HG02870 (cell line): ENCODE data around the gene ZER1.
"Not testable (repeated sequence)": the region's sequence is repeated elsewhere in the genome, so short reads cannot be mapped to it uniquely, and the experiment has no call there.

Source experiments
- ATAC-seq: cut with Tn5 transposase; IDR thresholded peaks from one replicate; pipeline ENCODE4 v1.9.1; 2021; ENCODE audit warnings: mild to moderate bottlenecking, moderate library complexity; ENCODE audit not compliant: unreplicated experiment

ZER1 gene

DNA sequence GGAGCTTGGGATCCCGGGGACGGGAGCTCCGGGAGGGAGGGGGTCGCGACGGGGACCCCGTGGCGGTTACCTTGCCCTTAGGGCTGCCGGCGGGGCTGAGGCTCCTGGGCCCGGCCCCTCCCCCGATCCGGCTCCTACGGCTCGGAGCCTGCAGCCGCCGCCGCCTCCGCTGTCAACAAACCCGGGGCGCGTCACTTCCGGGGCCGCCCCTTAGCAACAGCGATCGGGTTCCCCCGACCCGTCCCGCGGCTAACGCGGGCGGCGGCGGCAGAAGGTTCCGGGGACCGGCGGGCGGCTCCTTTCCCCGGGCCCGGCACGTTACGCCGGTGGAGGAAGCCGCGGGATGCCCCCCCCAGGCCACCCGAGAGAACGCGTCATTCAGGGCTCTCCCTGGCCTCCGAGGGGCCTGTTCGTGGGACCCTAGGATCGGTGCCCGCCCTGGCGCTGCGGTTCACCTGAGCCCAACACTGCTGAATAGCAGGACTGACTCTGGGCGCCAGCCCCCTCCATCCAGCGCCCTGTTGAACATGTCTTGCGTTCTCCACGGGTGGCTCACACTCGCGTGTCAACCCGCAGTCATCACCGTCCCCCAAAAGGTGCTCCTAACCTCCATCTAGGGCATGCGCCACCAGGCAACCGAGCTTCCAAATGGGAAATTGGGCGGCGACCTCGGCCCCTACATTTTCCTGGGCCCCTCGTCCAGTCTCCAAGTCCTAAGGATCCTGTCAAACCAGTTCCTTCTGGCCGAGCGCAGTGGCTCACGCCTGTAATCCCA is at the start of gene ZER1:
TSS of gene ZER1 (minus strand) at position 183 of the 775 bp plus-strand sequence. CDS start 16,362 bp downstream, outside the sequence.
- peak; percentile 88 for ATAC-seq

DNA sequence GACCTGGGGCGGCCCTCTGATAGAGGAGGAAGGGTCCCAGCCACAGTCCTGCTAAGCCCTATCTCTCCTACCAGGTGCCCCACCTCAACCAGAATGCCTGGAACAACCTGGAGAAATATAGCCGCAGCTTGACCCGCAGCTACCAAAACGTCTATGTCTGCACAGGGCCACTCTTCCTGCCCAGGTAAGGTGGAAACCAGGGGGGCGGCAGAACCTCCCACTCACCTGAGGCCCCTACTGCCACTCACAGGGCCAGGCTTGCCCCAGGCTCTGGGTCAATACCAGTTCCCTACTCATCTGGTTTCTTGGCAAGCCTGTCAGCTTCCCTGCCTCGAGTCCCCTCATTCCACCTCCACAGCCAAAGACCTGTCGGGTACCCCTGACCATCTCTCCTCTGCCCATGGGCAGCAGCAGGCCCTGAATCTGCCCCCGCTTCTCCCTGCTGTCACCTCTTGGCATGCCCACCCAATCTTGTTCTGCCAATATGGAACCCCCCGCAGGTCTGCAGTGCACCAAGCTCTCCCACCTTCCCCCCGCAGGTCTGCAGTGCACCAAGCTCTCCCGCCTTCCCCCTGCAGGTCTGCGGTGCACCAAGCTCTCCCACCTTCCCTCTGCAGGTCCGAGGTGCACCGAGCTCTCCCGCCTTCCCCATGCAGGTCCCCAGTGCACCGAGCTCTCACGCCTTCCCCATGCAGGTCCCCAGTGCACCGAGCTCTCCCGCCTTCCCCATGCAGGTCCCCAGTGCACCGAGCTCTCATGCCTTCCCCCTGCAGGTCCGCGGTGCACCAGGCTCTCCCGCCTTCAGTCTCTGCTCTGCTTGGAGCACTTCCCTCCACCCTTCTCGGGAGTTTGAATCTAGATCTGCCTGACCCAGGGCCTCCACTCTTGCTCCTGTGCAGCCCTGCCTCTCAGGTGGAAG is 49.2 kb upstream of the ZER1 start:
- ATAC-seq: no peak

DNA sequence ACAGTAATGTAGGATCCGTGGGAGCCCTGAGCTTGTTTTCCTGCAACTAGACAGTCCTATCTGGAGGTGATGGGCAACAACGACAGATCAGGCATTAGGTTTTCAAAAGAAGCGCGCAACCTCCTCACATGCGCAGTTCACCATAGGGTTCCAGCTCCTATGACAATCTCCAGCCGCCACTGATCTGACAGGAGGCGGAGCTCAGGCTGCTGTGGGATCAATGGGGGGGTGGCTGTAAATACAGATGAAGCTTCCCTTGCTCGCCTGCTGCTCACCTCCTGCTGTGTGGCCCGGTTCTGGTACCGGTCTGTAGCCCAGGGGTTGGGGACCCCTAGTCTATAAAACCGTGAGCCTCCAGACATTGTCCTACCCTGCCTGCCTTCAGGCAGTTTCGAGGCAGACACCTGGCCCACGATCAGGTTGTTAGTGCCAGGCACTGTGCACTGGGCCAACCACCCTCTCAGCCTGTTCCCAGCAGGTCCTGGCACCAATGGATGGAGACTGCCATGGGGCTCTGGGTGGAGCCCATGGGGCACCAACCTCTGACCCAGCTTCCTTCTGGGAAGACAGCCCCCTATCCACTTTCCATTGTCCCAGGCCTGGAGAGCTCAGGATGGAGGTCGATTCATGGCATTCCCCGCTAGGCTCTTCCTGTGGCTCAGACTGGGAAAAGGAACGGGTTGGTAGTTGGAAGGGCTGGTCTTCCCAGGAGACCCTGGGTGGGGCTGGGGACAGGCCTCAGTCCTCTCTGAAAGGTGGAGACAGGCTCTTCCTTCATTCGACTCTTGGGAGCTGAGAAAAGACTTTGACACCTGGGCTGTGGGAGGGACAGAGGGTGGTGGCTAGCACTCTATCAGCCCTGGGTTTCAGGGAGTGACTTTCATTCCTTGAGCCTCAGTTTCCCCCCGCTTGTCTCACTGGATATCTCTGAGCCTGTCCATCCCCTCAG is 48.3 kb upstream of the ZER1 start:
- no peak for ATAC-seq

DNA sequence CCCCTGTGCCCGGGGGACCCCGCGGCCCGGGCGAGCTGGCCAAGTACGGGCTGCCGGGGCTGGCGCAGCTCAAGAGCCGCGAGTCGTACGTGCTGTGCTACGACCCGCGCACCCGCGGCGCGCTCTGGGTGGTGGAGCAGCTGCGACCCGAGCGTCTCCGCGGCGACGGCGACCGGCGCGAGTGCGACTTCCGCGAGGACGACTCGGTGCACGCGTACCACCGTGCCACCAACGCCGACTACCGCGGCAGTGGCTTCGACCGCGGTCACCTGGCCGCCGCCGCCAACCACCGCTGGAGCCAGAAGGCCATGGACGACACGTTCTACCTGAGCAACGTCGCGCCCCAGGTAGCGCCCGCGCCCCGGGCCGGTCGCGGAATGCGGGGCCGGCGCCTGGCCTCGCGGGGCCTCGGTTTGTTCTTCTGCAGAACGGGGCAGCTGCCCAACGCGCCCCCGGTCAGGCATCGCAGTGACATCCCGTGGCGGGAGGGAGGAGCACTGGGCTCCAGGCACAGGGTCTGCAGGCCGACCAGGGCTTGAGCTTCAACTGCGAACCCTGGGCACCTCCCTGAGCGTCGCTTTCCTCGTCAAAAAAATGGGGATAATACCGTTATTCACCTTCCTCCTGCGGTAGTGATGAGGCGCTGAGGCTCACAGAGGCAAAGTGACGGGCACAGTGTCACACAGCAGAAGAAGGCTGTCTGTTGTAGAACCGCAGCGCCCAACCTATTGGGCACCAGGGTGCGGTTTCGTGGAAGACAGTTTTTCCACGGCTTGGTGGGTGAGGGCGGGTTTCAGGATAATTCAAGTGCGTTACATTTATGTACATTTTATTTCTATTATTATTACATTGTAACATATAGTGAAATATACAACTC is 47.4 kb upstream of the ZER1 start:
- peak; percentile 13 for ATAC-seq

DNA sequence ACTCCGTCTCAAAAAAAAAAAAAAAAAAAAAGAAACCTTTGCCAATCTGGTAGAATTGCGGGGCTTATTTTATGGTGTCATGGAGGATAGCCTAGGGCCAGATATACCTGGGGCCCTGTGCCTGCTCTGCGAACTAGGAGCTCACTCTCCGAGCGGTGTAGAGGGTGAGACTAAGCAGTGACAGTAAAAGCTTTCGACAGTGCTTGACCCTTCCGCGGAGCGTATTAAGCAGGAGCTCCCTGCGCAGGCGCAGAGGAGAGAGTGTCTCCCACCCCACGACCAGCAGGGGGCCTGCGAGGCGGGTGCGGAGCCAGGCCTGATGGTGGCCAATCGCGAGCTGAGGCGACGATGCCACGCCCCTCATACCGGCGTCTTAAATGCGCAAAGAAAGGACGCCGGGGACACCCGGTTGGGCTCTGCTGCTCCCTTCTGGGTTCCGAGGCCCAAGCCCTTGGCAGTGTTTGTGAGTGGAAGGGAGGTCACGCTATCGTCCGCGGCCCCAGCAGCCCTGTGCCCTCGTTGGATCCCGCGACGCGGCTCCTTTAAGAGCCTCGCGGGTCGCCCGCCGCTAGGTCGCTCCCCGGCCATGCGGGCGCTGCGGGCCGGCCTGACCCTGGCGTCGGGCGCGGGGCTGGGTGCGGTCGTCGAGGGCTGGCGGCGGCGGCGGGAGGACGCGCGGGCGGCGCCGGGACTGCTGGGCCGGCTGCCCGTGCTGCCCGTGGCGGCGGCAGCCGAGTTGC is 46.5 kb upstream of the ZER1 start, which contains the start of gene ENDOG:
TSS of gene ENDOG (plus strand) at position 402 of the 740 bp plus-strand sequence. CDS start at position 587, 185 bp downstream.
- ATAC-seq: peak; percentile 90

DNA sequence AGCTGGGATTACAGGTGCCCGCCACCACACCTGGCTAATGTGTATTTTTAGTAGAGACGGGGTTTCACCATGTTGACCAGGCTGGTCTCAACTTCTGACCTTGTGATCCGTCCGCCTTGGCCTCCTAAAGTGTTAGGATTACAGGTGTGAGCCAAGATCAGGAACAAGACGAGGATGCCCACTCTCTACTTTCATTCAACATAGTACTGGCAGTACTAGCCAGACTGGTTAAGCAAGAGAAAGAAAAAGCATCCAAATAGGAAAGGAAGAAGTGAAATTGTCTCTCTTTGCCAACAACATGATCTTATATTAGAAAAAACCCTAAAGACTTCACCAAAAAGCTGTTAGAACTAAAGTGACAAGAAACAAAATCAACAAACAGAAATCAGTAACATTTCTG is 39.1 kb upstream of the ZER1 start:
- no peak for ATAC-seq

DNA sequence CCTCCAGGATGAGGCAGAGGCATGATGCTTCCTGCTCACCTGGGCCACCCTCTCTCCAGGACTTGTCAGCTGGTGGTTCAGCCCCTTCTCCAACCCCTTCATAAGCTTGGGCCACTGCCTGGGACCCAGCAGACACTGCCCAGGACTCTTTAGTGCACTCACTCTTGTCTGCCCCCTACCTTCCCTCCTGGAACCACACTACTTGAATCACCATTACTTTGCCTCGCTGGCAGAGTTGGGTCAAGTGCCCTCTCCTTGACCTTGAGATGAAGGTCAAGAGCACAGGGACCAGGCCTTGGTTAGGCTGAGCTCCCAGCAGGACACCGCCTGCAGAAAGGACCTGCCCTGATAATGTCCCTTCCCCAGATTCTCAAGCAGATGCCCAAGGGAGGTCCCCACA is 38.1 kb upstream of the ZER1 start:
- no peak for ATAC-seq

DNA sequence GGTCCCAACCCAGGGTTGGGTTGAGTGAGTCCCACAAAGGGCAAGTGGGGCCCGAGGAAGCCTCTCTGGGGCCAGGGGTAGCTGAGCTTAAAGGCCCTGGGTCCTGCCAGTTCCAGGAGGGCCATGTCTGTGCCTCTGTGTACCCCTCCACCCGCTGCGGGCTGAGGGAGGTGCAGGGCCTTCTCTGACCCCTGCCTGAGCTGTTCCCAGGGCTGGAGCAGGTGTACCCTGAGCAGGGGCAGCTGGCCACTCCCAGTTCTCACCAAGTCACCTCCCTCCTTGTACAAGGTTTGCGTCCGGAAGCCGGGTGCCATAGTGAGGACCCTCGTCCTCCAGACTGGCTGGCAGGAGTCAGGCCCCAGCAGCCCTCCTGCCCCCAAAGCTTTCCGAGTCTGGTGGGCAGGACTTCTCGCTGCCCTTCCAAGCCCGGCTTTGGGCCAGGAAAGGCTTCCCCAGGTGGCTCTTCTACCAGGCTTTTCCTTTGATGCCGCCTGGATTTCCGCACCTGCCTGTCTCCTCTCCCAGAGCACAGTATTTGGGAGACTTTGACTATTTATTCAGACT is 37.4 kb upstream of the ZER1 start:
- no peak for ATAC-seq

DNA sequence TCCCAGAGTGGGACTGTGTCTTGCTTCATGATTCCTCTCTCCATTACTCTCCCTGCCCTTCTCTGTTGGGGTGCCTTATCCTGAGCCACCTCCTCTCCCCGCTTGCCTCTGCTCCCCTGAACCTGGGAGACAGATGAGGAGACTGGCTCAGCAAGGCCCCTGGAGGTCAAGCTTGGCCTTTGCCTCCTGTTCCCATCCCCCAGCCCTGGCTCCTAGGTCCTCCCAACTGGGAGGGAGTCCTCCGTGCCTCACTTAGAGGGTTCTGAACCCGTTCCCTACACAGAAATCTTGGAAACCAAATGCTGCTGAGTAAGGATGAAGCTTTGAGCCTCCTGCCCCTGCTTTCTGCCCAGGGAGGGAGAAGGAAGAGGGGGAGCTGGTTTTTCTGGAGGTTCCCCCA is 36.8 kb upstream of the ZER1 start:
- no peak for ATAC-seq

DNA sequence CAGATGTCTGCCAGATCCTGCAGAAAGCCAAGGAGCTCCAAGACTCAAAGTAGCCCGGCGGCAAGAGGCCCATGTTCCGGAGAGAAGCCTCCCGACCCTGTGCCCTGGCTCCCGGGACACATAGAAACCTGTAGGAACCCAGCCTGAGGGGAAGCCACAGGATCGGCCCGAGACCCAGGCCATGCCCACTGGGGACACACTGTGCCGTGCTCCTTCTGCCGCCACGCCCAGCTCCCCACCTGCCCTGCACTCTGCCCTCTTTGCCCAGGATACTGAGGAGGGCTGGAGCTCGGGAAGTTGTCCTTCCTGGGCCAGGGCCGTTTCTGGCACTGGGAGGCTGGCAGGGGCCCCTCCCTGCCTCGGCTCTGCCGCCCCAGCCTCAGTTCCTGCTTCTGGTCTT is 36.1 kb upstream of the ZER1 start:
- no peak for ATAC-seq

DNA sequence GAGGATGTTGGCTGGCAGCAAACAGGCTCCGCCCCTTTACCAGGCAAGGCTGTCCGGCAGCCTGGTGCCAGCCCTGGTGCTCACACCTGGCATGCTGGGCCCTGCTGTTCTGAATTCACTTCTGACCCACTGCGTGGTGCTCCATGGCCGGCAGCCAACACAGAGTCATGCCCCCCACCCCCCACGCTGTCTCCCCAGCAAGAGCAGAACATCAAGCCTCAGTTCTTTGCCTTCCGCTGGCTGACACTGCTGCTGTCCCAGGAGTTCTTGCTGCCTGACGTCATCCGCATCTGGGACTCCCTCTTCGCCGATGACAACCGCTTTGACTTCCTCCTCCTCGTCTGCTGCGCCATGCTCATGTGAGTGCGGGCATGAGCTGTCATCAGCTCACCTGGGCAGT is 33.9 kb upstream of the ZER1 start:
- no peak for ATAC-seq

DNA sequence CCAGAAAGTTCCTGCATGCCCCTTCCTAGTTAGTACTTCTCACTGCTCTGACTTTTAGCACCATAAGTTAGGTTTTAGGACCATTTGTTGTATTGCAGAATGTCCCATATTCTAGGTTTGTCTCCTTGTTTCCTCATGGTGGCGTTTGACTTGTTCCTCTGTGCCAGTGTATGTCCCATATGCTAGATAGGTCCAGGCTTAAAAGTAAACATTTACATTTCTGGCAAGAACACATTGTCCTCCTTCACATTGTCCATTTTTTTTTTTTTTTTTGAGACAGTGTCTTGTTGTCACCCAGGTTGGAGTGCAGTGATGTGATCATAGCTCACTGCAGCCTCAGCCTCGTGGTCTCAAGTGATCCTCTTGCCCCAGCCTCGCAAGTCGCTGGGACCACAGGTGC is 30.8 kb upstream of the ZER1 start:
- ATAC-seq: no peak

DNA sequence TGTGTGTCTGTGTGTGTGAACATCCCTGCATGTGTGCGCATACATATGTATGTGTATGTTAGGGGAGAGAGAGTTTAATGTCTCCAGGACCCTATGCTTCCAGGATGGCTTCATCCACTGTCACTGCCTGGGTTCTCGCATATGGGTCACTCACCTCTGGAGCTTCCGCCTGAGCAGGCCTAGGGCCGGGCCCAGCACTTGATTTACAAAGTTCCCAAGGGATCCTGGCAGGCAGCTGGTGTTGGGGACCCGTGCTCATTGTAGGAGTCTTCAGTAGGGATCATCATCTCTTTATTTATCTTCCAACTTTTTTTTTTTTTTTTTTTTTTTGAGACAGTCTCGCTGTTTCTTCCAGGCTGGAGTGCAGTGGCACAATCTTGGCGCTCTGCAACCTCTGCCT is 28.3 kb upstream of the ZER1 start:
- no peak for ATAC-seq

DNA sequence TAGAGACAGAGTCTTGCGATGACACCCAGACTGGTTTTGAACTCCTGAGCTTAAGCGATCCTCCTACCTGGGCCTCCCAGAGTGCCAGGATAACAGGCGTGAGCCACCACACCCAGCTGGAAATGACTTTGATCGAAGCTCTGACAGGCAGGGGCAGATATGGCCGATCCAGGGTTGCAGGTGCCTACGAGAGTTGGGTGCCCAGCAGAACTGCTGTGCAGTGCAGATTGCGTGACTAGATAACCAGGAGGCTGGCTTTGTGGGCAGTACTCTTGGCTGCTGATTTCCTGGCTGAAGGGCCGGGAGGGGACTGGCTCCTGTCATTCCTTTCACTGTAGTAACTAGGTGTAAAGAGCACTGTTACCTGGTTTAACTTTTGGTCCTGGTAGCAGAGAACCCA is 27.2 kb upstream of the ZER1 start:
- ATAC-seq: no peak

DNA sequence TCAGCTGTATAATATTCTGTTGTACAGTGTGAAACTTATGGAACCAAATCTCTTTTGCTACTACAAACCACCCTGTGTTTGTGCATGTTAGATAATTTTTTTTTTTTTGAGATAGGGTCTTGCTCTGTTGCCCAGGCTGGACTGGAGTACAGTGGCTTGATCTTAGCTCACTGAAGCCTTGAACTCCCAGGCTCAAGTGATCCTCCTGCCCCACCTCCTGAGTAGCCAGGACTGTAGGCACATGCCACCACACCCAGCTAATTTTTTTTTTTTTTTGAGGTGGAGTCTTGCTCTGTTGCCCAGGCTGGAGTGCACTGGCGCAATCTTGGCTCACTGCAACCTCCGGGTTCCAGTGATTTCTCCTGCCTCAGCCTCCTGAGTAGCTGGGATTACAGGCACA is 23.2 kb upstream of the ZER1 start:
- ATAC-seq: not testable (repeated sequence)

DNA sequence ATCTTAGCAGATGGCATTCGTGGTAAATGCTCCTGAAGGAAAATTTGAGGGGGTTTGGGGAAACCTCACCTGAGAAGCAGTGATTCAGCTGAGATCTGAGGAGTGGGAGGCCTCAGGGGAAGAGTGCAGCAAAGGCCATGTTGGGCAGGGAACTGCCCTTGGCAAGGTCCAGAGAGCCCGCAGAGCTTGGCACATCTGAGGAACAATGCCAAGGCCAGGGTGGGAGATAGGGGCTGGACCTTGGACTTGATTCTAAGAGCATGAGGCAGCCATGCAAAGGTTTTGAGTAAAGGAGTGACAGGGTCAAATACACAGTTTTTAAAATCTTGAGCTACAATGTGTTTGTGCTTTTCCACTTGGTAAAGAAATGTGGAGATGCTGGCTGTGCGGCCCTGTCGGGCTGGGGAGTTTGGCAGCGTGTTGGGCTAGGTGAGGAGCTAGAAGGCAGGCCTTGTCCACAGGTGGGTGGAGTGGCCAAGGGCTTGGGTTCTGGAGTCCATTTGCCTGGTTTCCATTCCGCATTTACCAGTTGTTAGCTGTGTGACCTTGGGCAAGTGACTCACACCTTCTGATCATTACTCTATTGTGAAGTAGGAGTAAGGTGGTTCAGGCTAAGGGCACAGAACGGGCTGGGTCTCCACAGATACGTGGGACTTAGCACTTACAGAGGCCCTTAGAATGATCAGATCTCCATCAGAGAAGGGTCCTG is 21.4 kb upstream of the ZER1 start:
- no peak for ATAC-seq

DNA sequence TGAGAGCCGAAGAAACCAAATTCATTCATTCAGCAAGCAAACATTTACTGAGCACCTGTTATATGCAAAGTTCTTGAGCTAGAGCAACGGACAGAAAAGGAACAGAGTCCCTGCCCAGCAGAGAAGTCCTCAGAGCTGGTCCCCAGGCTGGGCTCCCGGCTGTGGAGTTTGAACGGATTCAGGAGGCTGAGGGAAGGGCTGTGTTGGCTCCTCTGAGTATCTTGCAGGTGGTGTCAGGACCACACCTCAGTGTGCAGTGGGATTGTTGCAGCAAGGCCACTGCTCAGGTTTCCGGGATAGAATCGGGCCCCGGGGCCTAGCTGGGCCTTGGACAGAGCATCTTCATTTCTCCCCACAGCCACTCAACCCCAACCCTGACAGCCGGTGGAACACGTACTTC is 20.4 kb upstream of the ZER1 start:
- ATAC-seq: no peak

DNA sequence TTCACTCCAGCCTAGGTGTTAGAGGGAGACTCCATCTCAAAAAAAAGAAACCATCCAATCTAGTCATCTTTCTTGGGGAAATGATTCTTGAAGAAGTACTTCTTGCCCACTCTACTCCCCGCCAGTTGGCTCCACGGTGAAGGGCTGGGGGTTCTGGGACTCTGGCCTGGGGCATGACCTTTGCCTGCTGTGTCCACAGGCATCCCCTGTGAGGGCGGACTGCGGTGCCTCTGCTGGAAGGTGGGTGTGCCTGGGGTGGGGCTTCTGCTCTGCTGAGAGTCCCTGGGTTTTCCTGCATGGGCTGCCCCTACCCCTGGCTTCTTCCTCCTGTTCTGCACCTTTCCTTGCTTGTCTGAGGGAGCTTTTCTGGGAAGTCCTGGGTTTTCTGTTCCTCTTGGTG is 18.8 kb upstream of the ZER1 start:
- ATAC-seq: no peak
